Calu3 (cell line): ENCODE data around the gene TMEM258. TPM values are rescaled to one million over a fixed set of nuclear protein-coding genes. Genes with fewer than 3 reads are reported as not detected.

Experiments
- BruUV-seq: library from RNA; stranded (reverse); fragments of 400-500 nt; replicated peaks from 2 replicates; lab custom pipeline; 2021; lab: Mats Ljungman, UMichigan
- CTCF ChIA-PET: fragments of 300-600 bp; sonication (Branson Sonifier 250); formaldehyde crosslinking; loops from one replicate; lab custom pipeline; 2022; ENCODE audit warnings: antibody characterized with exemption; lab: Charles Lee
- DNase-seq: peaks from one replicate; pipeline ENCODE4 v3.0.0; 2022
- H3K27ac Mint-ChIP-seq: one replicate; pipeline ENCODE4 v1.8.0; 2022; ENCODE audit warnings: mixed read lengths; ENCODE audit not compliant: unreplicated experiment
- H3K27me3 Mint-ChIP-seq: one replicate; pipeline ENCODE4 v1.8.0; 2022; ENCODE audit warnings: mixed read lengths; ENCODE audit not compliant: unreplicated experiment
- H3K36me3 Mint-ChIP-seq: one replicate; pipeline ENCODE4 v1.8.0; 2022; ENCODE audit warnings: mild to moderate bottlenecking, moderate library complexity, mixed read lengths; ENCODE audit not compliant: insufficient read depth, unreplicated experiment
- H3K4me1 Mint-ChIP-seq: one replicate; pipeline ENCODE4 v1.8.0; 2022; ENCODE audit warnings: mild to moderate bottlenecking, low read depth, mixed read lengths; ENCODE audit not compliant: unreplicated experiment
- H3K4me3 Mint-ChIP-seq: one replicate; pipeline ENCODE4 v1.8.0; 2022; ENCODE audit warnings: mild to moderate bottlenecking, low read depth, moderate library complexity, mixed read lengths; ENCODE audit not compliant: unreplicated experiment
- H3K9me3 Mint-ChIP-seq: one replicate; pipeline ENCODE4 v1.8.0; 2022; ENCODE audit warnings: low read depth, mixed read lengths; ENCODE audit not compliant: unreplicated experiment
- CTCF ChIP-seq: fragments of 200-600 bp; IDR thresholded peaks from one replicate; pipeline ENCODE4 v1.8.0; 2022; ENCODE audit warnings: antibody characterized with exemption; ENCODE audit not compliant: unreplicated experiment
- intact Hi-C: fragments of 100-400 bp; cut with micrococcal nuclease; formaldehyde crosslinking; loops from one replicate; pipeline ENCODE4 v1.10.0; 2022; ENCODE audit not compliant: unreplicated experiment
- total RNA-seq: library from RNA; stranded (reverse); gene quantifications from 2 replicates; pipeline ENCODE4 v1.2.3, GENCODE V29; 2022

TMEM258 gene
- total RNA-seq, 1 experiment from 2014 or later: 146 TPM

- no peak for DNase-seq
- intact Hi-C loops: no loop called here
- Mint-ChIP-seq H3K4me1 (peaks cover 10% of the 10 kb centered on the region), H3K4me3 (no peak overlapping the region), H3K36me3 (peaks cover 44% of the 10 kb centered on the region), H3K27me3 (no peaks in the 10 kb centered on the region), H3K27ac (no peak overlapping the region), H3K9me3 (no peaks in the 10 kb centered on the region)
- no TSS peak for BruUV-seq
- TF ChIP-seq CTCF: no peak
- CTCF ChIA-PET: interaction anchor here (0.7 to 0.8 kb wide), 2 partner anchors 14 to 120 kb away, joined by 3 read pairs; no protein-coding TSS in a partner anchor
Observed at GRCh38 chr11:61800331-61801281, 8.2 kb upstream of the TMEM258 start.

DNA sequence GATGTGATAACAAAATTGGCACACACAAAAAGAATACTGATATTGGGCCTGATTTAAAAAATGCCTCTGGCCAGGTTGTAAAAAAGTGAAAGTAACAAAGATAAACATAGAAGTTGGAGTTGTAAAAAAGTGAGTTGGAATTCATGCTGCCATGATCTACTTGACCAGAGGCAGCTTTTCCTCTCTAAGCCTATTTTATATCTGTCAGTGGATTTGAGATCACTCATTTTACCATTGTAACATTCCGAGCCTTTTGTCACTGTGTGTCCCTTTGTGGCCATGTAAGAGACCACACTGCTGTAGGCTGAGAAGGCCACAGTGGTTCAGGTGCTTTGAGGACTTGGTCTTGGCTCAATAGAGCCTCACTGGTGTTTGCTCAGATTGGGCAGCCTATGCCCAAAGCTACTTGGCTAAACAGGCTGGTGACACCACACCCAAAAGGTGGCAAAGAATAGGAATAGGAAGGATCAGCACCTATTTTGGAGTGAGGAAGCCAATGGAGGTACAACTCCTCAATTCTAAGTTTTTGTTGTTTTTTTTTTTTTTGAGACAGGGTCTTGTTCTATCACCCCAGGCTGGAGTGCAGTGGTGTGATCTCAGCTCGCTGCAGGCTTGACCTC, 7.4 kb upstream of the TMEM258 start:
- H3K9me3 Mint-ChIP-seq: no peaks in the 10 kb centered on the region
- TF ChIP-seq CTCF: no peak
- DNase-seq: no peak
- no peaks in the 10 kb centered on the region for H3K27me3 Mint-ChIP-seq
- no peak overlapping the region for H3K27ac Mint-ChIP-seq
- peaks cover 11% of the 10 kb centered on the region for H3K4me1 Mint-ChIP-seq
- H3K36me3 Mint-ChIP-seq: peaks cover 50% of the 10 kb centered on the region
- no TSS peak for BruUV-seq
- intact Hi-C loops: loop anchor here (10.0 kb wide), 2 partner anchors 95 to 145 kb away; partner anchors contain the start of gene FADS3
- CTCF ChIA-PET: interaction anchor here (0.7 to 3.9 kb wide), 2 partner anchors 119 to 282 kb away, joined by 3 to 32 read pairs; no protein-coding TSS in a partner anchor
- no peak overlapping the region for H3K4me3 Mint-ChIP-seq

- intact Hi-C loops: loop anchor here (1.0 to 10.0 kb wide), 3 partner anchors 97 to 311 kb away; partner anchors contain the start of gene FADS3
Observed at GRCh38 chr11:61797263-61797944, 5.0 kb upstream of the TMEM258 start.

More at GRCh38 chr11:61797263-61797944, 5.0 kb upstream of the TMEM258 start:
- BruUV-seq: no TSS peak
- no peak overlapping the region for H3K4me3 Mint-ChIP-seq
- H3K27me3 Mint-ChIP-seq: no peaks in the 10 kb centered on the region
- peak; percentile 73 for DNase-seq
- H3K9me3 Mint-ChIP-seq: no peaks in the 10 kb centered on the region
- TF ChIP-seq CTCF: peak; percentile 79
- H3K36me3 Mint-ChIP-seq: peaks cover 67% of the 10 kb centered on the region
- no peak overlapping the region for H3K27ac Mint-ChIP-seq
- peaks cover 25% of the 10 kb centered on the region for H3K4me1 Mint-ChIP-seq
- CTCF ChIA-PET: interaction anchor here (0.6 to 3.9 kb wide), 15 partner anchors 9 to 315 kb away, joined by 3 to 32 read pairs (median 4); partner anchors contain the start of gene FADS1
